ENCODE results near the gene IP6K1. TPM values are rescaled to one million over a fixed set of nuclear protein-coding genes. Genes with fewer than 3 reads are reported as not detected.

IP6K1 gene
- total RNA-seq, 1 experiment from 2014 or later, result 32.2 TPM

DNA sequence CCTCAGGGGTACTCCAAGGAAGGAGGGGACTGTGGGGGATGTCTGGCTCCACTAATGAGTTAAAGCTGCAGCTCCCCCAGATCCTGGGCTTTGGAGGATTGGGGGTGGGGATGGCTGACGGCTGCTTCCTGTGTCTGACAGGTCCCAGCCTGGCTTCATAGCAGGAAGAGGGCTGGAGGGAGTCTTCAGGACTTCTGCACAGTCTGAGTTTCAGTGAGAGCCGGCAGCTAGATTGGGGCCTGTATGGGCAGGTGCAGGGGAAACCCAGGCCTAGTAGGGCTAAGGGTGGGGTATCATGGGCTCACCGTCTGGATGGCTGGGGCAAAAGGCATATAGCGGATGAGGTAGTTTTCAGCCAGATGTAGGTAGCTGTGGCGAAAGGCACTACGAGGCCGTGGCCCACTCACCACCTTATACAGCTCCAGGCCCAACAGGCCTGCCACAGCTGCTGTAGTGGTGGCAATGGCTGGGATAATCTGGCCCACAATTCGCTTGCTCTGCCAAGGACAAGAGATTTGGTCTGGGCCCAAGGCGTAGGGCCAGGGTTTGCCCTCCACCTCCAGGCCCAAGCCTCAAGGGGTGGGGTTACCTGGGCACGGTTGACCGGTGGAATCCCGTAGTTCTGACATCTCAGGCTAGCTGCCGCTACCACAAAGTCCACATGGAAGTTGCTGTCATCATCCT, 21.2 kb upstream of the IP6K1 start (continued):
- no peak for TF ChIP-seq EMX1 (CRISPR knock-in tag; IDR thresholded peaks at IDR 0.05)
- no peak for TF ChIP-seq NR1H2 (CRISPR knock-in tag; IDR thresholded peaks at IDR 0.05)
- TF ChIP-seq ZNF138 (CRISPR knock-in tag; conservative IDR thresholded peaks at IDR 0.05), result no peak
- TF ChIP-seq ZBTB21 (CRISPR knock-in tag; IDR thresholded peaks at IDR 0.05; ENCODE audit: borderline replicate concordance), result no peak
- TF ChIP-seq, protein P1, sequence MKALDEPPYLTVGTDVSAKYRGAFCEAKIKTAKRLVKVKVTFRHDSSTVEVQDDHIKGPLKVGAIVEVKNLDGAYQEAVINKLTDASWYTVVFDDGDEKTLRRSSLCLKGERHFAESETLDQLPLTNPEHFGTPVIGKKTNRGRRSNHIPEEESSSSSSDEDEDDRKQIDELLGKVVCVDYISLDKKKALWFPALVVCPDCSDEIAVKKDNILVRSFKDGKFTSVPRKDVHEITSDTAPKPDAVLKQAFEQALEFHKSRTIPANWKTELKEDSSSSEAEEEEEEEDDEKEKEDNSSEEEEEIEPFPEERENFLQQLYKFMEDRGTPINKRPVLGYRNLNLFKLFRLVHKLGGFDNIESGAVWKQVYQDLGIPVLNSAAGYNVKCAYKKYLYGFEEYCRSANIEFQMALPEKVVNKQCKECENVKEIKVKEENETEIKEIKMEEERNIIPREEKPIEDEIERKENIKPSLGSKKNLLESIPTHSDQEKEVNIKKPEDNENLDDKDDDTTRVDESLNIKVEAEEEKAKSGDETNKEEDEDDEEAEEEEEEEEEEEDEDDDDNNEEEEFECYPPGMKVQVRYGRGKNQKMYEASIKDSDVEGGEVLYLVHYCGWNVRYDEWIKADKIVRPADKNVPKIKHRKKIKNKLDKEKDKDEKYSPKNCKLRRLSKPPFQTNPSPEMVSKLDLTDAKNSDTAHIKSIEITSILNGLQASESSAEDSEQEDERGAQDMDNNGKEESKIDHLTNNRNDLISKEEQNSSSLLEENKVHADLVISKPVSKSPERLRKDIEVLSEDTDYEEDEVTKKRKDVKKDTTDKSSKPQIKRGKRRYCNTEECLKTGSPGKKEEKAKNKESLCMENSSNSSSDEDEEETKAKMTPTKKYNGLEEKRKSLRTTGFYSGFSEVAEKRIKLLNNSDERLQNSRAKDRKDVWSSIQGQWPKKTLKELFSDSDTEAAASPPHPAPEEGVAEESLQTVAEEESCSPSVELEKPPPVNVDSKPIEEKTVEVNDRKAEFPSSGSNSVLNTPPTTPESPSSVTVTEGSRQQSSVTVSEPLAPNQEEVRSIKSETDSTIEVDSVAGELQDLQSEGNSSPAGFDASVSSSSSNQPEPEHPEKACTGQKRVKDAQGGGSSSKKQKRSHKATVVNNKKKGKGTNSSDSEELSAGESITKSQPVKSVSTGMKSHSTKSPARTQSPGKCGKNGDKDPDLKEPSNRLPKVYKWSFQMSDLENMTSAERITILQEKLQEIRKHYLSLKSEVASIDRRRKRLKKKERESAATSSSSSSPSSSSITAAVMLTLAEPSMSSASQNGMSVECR (CRISPR knock-in tag; IDR thresholded peaks at IDR 0.05; ENCODE audit: borderline replicate concordance), result no peak
- no peak for TF ChIP-seq RORB (CRISPR knock-in tag; IDR thresholded peaks at IDR 0.05)
- TF ChIP-seq OVOL2 (CRISPR knock-in tag; IDR thresholded peaks at IDR 0.05; ENCODE audit: borderline replicate concordance), result no peak

DNA sequence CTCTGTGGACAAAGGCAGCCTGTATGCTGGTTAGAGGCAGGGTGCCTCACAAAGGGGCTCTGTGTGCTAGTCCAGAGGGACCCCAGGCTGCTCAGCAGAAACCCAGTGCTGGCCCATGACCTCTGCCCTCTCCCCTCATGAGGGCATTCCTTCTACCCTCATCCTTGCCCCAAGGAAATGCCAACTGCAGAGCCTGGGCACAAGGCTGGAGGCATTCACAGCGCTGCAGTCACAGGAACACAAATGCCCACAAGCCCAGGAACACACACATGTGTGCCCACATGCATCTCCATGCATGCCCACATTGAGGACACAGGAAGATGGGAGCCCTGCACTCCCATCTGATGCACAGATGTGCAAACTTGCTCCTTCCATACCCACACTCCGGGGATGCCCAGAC, 20.5 kb upstream of the IP6K1 start:
- no peak for ATAC-seq

DNA sequence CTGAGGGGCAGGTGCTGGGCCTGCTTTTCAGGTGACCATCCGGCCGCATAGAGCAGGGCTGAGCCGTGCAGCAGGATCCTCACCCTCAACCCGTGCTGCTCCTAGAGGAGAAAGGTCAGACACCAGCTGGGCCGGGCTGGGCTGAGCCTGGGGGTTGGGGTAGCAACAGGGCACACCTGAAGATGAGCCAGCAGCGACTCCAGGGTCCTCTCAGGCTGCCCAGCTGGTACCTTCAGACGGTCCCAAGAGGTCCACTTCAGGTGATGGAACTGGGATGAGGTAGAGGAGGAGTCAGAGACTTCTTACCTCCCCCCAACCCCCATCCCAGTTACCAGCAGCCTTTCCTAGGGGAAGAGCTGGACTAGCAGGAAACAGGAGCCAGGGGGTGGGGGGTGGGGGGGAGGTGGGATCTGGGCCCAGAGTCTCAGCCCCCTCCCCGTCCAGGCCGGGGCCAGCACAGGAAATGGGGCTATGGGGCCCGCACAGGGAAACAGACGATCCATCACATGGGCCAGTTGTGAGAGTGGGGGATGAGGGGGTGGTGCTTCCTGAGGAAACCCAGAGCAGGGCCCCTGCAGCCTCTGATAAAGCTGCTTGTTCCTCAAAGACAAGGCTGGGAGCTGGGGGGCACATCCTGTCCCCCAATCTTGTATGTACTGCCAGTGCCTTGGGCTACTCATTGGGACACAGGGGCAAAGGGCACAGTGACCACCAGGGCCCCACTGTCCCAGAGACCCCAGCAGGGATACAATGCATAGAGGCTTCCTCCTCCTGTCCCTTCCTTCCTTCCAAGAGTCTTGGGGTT, 19.8 kb upstream of the IP6K1 start:
- POLR2A ChIA-PET, result interaction anchor here (0.6 kb wide), 1 partner anchor 11 kb away, joined by 3 read pairs; no protein-coding TSS in a partner anchor
- CTCF ChIA-PET, result interaction anchor here (0.9 to 7.4 kb wide), 13 partner anchors 20 to 314 kb away, joined by 3 to 207 read pairs (median 4); partner anchors contain the start of gene MON1A
- Mint-ChIP-seq H3K27me3 (ENCODE audit: low read depth) (peaks cover 31% of the 10 kb centered on the region), H3K9me3 (no peaks in the 10 kb centered on the region), H3K4me3 (no peak overlapping the region), H3K36me3 (no peaks in the 10 kb centered on the region), H3K4me1 (peaks cover 41% of the 10 kb centered on the region), H3K27ac (no peak overlapping the region)
- ATAC-seq, result peak; percentile 7
- no peak for TF ChIP-seq MXD4 (CRISPR knock-in tag; IDR thresholded peaks at IDR 0.05; ENCODE audit: borderline replicate concordance)
- TF ChIP-seq, protein P2, sequence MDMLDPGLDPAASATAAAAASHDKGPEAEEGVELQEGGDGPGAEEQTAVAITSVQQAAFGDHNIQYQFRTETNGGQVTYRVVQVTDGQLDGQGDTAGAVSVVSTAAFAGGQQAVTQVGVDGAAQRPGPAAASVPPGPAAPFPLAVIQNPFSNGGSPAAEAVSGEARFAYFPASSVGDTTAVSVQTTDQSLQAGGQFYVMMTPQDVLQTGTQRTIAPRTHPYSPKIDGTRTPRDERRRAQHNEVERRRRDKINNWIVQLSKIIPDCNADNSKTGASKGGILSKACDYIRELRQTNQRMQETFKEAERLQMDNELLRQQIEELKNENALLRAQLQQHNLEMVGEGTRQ (CRISPR knock-in tag; IDR thresholded peaks at IDR 0.05), result peak; percentile 40; the same call in 1 of the 2 replicates
- peak; percentile 42 for DNase-seq (ENCODE audit: low spot score)

More for the DNA sequence above, 20.5 kb upstream of the IP6K1 start:
- ChIA-PET POLR2A (no interaction called here), CTCF (interaction anchor here (0.9 to 7.4 kb wide), 6 partner anchors 33 to 267 kb away, joined by 3 to 207 read pairs (median 4); no protein-coding TSS in a partner anchor)
- no peak overlapping the region for H3K27ac Mint-ChIP-seq
- no peak for DNase-seq (ENCODE audit: low spot score)
- no peaks in the 10 kb centered on the region for H3K36me3 Mint-ChIP-seq
- H3K4me3 Mint-ChIP-seq, result no peak overlapping the region
- H3K27me3 Mint-ChIP-seq (ENCODE audit: low read depth), result peaks cover 24% of the 10 kb centered on the region
- H3K9me3 Mint-ChIP-seq, result no peaks in the 10 kb centered on the region
- TF ChIP-seq NR2C2 (CRISPR knock-in tag; IDR thresholded peaks at IDR 0.05), result no peak
- 0 out of 2 replicates have a peak, but pooled peaks have one; percentile 3 for TF ChIP-seq FOXP1 (CRISPR knock-in tag; IDR thresholded peaks at IDR 0.05; ENCODE audit: borderline replicate concordance)
- TF ChIP-seq, protein P3, sequence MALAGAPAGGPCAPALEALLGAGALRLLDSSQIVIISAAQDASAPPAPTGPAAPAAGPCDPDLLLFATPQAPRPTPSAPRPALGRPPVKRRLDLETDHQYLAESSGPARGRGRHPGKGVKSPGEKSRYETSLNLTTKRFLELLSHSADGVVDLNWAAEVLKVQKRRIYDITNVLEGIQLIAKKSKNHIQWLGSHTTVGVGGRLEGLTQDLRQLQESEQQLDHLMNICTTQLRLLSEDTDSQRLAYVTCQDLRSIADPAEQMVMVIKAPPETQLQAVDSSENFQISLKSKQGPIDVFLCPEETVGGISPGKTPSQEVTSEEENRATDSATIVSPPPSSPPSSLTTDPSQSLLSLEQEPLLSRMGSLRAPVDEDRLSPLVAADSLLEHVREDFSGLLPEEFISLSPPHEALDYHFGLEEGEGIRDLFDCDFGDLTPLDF (CRISPR knock-in tag; IDR thresholded peaks at IDR 0.05), result no peak
- TF ChIP-seq TCF7 (CRISPR knock-in tag; IDR thresholded peaks at IDR 0.05; ENCODE audit: low read depth), result no peak
- no peak for TF ChIP-seq ESRRA (CRISPR knock-in tag; IDR thresholded peaks at IDR 0.05; ENCODE audit: borderline replicate concordance)
- TF ChIP-seq JAZF1 (CRISPR knock-in tag; IDR thresholded peaks at IDR 0.05), result no peak
- peaks cover 41% of the 10 kb centered on the region for H3K4me1 Mint-ChIP-seq
